ENCODE measurements around the gene INAVA. TPM values are rescaled to one million over a fixed set of nuclear protein-coding genes. Genes with fewer than 3 reads are reported as not detected.

Gene INAVA
- total and polyA plus RNA-seq, 11 donors = 0.07 to 0.43 (median 0.11) TPM; not detected in 4

- DNase-seq = no peak
Observed at GRCh38 chr1:200883118-200883517, 11.6 kb upstream of the INAVA start.

GRCh38 chr1:200885623-200886402, 8.9 kb upstream of the INAVA start:
- Histone ChIP-seq H3K36me3 (no peaks in the 10 kb centered on the region), H3K27ac (no peak overlapping the region), H3K4me3 (no peak overlapping the region), H3K27me3 (peaks cover 0 to 36% (median 12%) of the 10 kb centered on the region in 9 donors), H3K9me3 (no peaks in the 10 kb centered on the region), H3K4me1 (peaks cover 0 to 18% (median under 1%) of the 10 kb centered on the region in 12 donors)
- ATAC-seq (no peak), DNase-seq (no peak)
- 88 to 96% (median 92%) methylated on average over 6 of the region's 6 CpGs for WGBS, 4 donors
- TF ChIP-seq POLR2A (IDR thresholded peaks at IDR 0.05) (no peak), CTCF (IDR thresholded peaks at IDR 0.05) (no peak)
- intact Hi-C loops (cut with DNase I) = no loop called here

More at GRCh38 chr1:200883118-200883517, 11.6 kb upstream of the INAVA start:
- H3K4me1 ChIP-seq = peaks cover 0 to 4% (median 0%) of the 10 kb centered on the region in 12 donors
- ATAC-seq = no peak
- no peak for TF ChIP-seq POLR2A (IDR thresholded peaks at IDR 0.05)
- TF ChIP-seq CTCF (IDR thresholded peaks at IDR 0.05) = no peak
- H3K27ac ChIP-seq = no peak overlapping the region
- no peaks in the 10 kb centered on the region for H3K9me3 ChIP-seq
- H3K36me3 ChIP-seq = no peaks in the 10 kb centered on the region
- intact Hi-C loops (cut with DNase I) = no loop called here
- 77 to 90% (median 84%) methylated on average over 3 of the region's 3 CpGs for WGBS, 4 donors
- H3K27me3 ChIP-seq = peaks cover 0 to 38% (median 0%) of the 10 kb centered on the region in 9 donors
- H3K4me3 ChIP-seq = no peak overlapping the region

GRCh38 chr1:200886594-200886993, 8.1 kb upstream of the INAVA start:
- Histone ChIP-seq H3K27ac (no peak overlapping the region), H3K4me1 (peaks cover 0 to 25% (median 7%) of the 10 kb centered on the region in 12 donors), H3K27me3 (peaks cover 4 to 42% (median 20%) of the 10 kb centered on the region in 9 donors), H3K36me3 (no peaks in the 10 kb centered on the region), H3K4me3 (no peak overlapping the region), H3K9me3 (no peaks in the 10 kb centered on the region)
- DNase-seq (no peak), ATAC-seq (no peak)
- 87 to 96% (median 92%) methylated on average over 2 of the region's 2 CpGs for WGBS, 4 donors
- TF ChIP-seq POLR2A (IDR thresholded peaks at IDR 0.05) (no peak), CTCF (IDR thresholded peaks at IDR 0.05) (no peak)
- intact Hi-C loops (cut with DNase I) = no loop called here

GRCh38 chr1:200887036-200887435, 7.7 kb upstream of the INAVA start:
- Histone ChIP-seq H3K4me1 (peaks cover 0 to 30% (median 11%) of the 10 kb centered on the region in 12 donors), H3K4me3 (no peak overlapping the region), H3K9me3 (no peaks in the 10 kb centered on the region), H3K27ac (no peak overlapping the region), H3K27me3 (peaks cover 4 to 46% (median 23%) of the 10 kb centered on the region in 9 donors), H3K36me3 (no peaks in the 10 kb centered on the region)
- ATAC-seq = no peak
- WGBS, 4 donors = 49 to 61% (median 60%) methylated on average over 11 of the region's 11 CpGs
- intact Hi-C loops (cut with DNase I) = no loop called here
- DNase-seq = no peak
- TF ChIP-seq POLR2A (IDR thresholded peaks at IDR 0.05) = no peak
- no peak for TF ChIP-seq CTCF (IDR thresholded peaks at IDR 0.05)

Data from heart left ventricle (tissue), 16 donors.